Neuronal stem cell (in vitro differentiated cells): ENCODE results near the gene KCNAB2.

Experiments
- DNase-seq: peaks from one replicate; pipeline ENCODE4 v3.0.0-alpha.2; 2013; ENCODE audit warnings: low spot score
- H2AFZ ChIP-seq: one replicate; pipeline ENCODE4 v1.6.1; 2013; ENCODE audit warnings: mild to moderate bottlenecking, low read length, inconsistent platforms
- H2AK5ac ChIP-seq: 2 replicates; pipeline ENCODE4 v1.6.1; 2013; ENCODE audit warnings: low read depth, mild to moderate bottlenecking, inconsistent platforms, low read length, moderate library complexity, mixed read lengths
- H2BK120ac ChIP-seq: 2 replicates; pipeline ENCODE4 v1.6.1; 2013; ENCODE audit warnings: low read depth, mild to moderate bottlenecking, inconsistent platforms, low read length, moderate library complexity, mixed read lengths
- H2BK12ac ChIP-seq: one replicate; pipeline ENCODE4 v1.6.1; 2013; ENCODE audit warnings: low read length, inconsistent platforms
- H2BK15ac ChIP-seq: 2 replicates; pipeline ENCODE4 v1.6.1; 2013; ENCODE audit warnings: mild to moderate bottlenecking, low read length, inconsistent platforms, mixed read lengths
- H2BK5ac ChIP-seq: one replicate; pipeline ENCODE4 v1.6.1; 2013; ENCODE audit warnings: inconsistent platforms, mild to moderate bottlenecking, low read length, moderate library complexity
- H3K14ac ChIP-seq: one replicate; pipeline ENCODE4 v1.6.1; 2013; ENCODE audit warnings: low read length, inconsistent platforms
- H3K18ac ChIP-seq: 2 replicates; pipeline ENCODE4 v1.6.1; 2013; ENCODE audit warnings: low read length, inconsistent platforms
- H3K23ac ChIP-seq: 2 replicates; pipeline ENCODE4 v1.6.1; 2013; ENCODE audit warnings: low read depth, mild to moderate bottlenecking, mixed read lengths, low read length, inconsistent platforms; ENCODE audit not compliant: poor library complexity
- H3K27ac ChIP-seq: replicated peaks from 3 replicates; pipeline ENCODE4 v1.5.1; 2013; ENCODE audit warnings: low read length, inconsistent platforms
- H3K27me3 ChIP-seq, 3 experiments: 2 replicates each; pipeline ENCODE4 v1.6.1; 2013; ENCODE audit warnings: low read length in 3 of 3, mild to moderate bottlenecking in 2 of 3, inconsistent platforms in 1 of 3, low read depth in 1 of 3, mixed read lengths in 1 of 3, moderate library complexity in 1 of 3; ENCODE audit not compliant: control insufficient read depth in 3 of 3, insufficient read depth in 3 of 3
- H3K36me3 ChIP-seq, 2 donors: replicated peaks in 1 of 2; 2 replicates each; pipeline ENCODE4 v1.6.1; 2013; ENCODE audit warnings: low read length in 2 of 2; ENCODE audit not compliant: control insufficient read depth in 2 of 2, insufficient read depth in 2 of 2
- H3K4ac ChIP-seq: 2 replicates; pipeline ENCODE4 v1.6.1; 2013; ENCODE audit warnings: inconsistent platforms, mild to moderate bottlenecking, low read length, moderate library complexity
- H3K4me1 ChIP-seq, 2 donors: 1 replicate in 1 of 2; 2 replicates in 1 of 2; pipeline ENCODE4 v1.6.1; 2013; ENCODE audit warnings: low read length in 2 of 2, low read depth in 1 of 2; ENCODE audit not compliant: control insufficient read depth in 2 of 2, insufficient read depth in 1 of 2
- H3K4me2 ChIP-seq: one replicate; pipeline ENCODE4 v1.6.1; 2013; ENCODE audit warnings: mild to moderate bottlenecking, low read length, inconsistent platforms; ENCODE audit not compliant: insufficient read depth, poor library complexity, severe bottlenecking
- H3K4me3 ChIP-seq, 2 donors: 2 replicates each; pipeline ENCODE4 v1.5.1; 2013; ENCODE audit warnings: low read length in 2 of 2, mild to moderate bottlenecking in 2 of 2, inconsistent platforms in 1 of 2, moderate library complexity in 1 of 2
- H3K79me1 ChIP-seq: one replicate; pipeline ENCODE4 v1.6.1; 2013; ENCODE audit warnings: low read depth, mild to moderate bottlenecking, inconsistent platforms, low read length, moderate library complexity
- H3K9ac ChIP-seq: one replicate; pipeline ENCODE4 v1.6.1; 2013; ENCODE audit warnings: mild to moderate bottlenecking, low read depth, low read length, inconsistent platforms; ENCODE audit not compliant: poor library complexity
- H3K9me3 ChIP-seq, 2 donors: replicated peaks in 1 of 2; 2 replicates each; pipeline versions ENCODE3 to v1.6.1; 2013; ENCODE audit warnings: low read length in 2 of 2, mild to moderate bottlenecking in 2 of 2, inconsistent platforms in 1 of 2, low read depth in 1 of 2, mixed read lengths in 1 of 2, moderate library complexity in 1 of 2; ENCODE audit not compliant: control insufficient read depth in 2 of 2, insufficient read depth in 1 of 2
- H4K8ac ChIP-seq: one replicate; pipeline ENCODE4 v1.6.1; 2013; ENCODE audit warnings: low read depth, mild to moderate bottlenecking, inconsistent platforms, low read length, moderate library complexity
- H4K91ac ChIP-seq: one replicate; pipeline ENCODE4 v1.6.1; 2013; ENCODE audit warnings: low read length, low read depth, mild to moderate bottlenecking, inconsistent platforms; ENCODE audit not compliant: poor library complexity
- WGBS, 2 donors: extraction: QIAGEN DNeasy Blood & Tissue Kit; methylation state at CpG; one replicate each; pipeline ENCODE4 v1.1.7; 2013; ENCODE audit warnings: missing lambda C conversion rate in 2 of 2, mixed read lengths in 1 of 2; ENCODE audit not compliant: insufficient read length in 2 of 2, insufficient replicate concordance in 1 of 2; ENCODE audit errors: extremely low coverage in 2 of 2; 5-methylcytosine and 5-hydroxymethylcytosine counted together

Gene KCNAB2

DNA sequence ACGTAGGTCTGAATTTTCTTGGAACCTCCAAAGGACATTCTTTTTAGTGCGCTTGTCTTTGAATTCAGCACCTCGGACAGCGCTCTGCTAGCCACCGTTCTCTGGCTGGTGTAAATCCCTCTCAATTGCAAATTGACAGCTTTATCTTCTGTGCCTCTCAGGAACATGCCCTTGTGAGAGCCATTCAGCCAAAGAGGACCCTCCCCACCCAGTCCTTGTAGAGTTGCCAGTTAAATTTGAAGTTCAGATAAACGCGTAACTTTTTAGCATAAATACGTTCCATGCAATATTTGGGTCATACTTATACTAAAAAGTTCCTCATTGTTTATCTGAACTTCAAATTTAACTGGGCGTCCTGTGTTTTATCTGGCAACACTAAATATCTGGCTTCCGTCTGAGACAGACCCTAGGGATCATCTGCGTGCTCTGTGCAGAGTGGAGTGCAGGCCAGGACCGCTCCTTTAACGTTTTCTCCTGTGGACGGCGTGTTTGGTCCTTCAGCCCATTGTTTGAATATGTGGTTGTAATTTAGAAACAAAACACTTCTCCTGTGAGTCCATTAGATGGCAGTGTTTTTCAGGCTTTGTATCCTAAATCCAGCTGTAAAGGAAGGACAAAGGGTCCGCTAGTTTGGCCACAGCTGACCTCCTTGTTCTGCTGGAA, 7.0 kb downstream of the KCNAB2 start:
- H3K9ac ChIP-seq, result no peak overlapping the region
- no peaks in the 10 kb centered on the region for H3K79me1 ChIP-seq
- H4K8ac ChIP-seq, result no peak overlapping the region
- H3K23ac ChIP-seq, result no peak overlapping the region
- no peak overlapping the region for H3K18ac ChIP-seq
- no peak overlapping the region for H2AK5ac ChIP-seq
- H3K36me3 ChIP-seq, result no peaks in the 10 kb centered on the region
- no peaks in the 10 kb centered on the region for H3K9me3 ChIP-seq
- no peak overlapping the region for H2AFZ ChIP-seq
- H4K91ac ChIP-seq, result no peak overlapping the region
- no peak overlapping the region for H2BK15ac ChIP-seq
- H2BK120ac ChIP-seq, result no peak overlapping the region
- H2BK5ac ChIP-seq, result no peak overlapping the region
- H3K4me3 ChIP-seq, result no peak overlapping the region
- no peak overlapping the region for H3K27ac ChIP-seq
- H3K27me3 ChIP-seq, result peaks cover 0 to 18% (median 1%) of the 10 kb centered on the region in 3 experiments
- no peak overlapping the region for H3K14ac ChIP-seq
- no CpG with 5 or more reads among the region's 16 CpGs for WGBS, 2 donors
- H2BK12ac ChIP-seq, result no peak overlapping the region
- DNase-seq, result peak; percentile 89
- no peak overlapping the region for H3K4ac ChIP-seq
- peaks cover 6 to 7% of the 10 kb centered on the region in 2 donors for H3K4me1 ChIP-seq
- no peak overlapping the region for H3K4me2 ChIP-seq

DNA sequence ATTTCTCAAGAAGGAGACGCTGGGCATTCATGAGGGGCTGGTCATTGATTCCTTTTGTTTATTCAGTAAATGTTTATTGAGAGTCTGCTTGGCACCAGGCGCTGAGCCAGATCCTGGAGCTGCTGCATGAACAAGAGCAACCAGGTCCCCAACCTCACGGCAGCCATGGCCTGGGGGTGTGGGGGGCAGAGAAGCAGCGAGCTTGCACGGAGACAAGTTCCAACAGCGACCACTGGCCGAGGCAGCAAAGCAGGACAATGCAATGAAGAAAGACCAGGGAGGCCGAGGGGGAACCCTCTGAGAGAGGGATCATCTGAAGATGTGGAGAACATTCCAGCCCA, 7.5 kb downstream of the KCNAB2 start:
- no peaks in the 10 kb centered on the region for H3K9me3 ChIP-seq
- H2BK15ac ChIP-seq, result no peak overlapping the region
- H3K4me1 ChIP-seq, result peaks cover 6 to 7% of the 10 kb centered on the region in 2 donors
- no peak overlapping the region for H2AFZ ChIP-seq
- H3K18ac ChIP-seq, result peak overlapping the region; percentile 61
- no peak overlapping the region for H4K91ac ChIP-seq
- no peak overlapping the region for H4K8ac ChIP-seq
- no peak overlapping the region for H2BK120ac ChIP-seq
- no peak for DNase-seq
- H3K4me2 ChIP-seq, result no peak overlapping the region
- H3K4me3 ChIP-seq, result no peak overlapping the region
- H3K9ac ChIP-seq, result no peak overlapping the region
- no peak overlapping the region for H2BK12ac ChIP-seq
- H3K27me3 ChIP-seq, result peaks cover 0 to 23% (median 1%) of the 10 kb centered on the region in 3 experiments
- H3K23ac ChIP-seq, result no peak overlapping the region
- peaks cover 1% of the 10 kb centered on the region for H3K79me1 ChIP-seq
- H3K14ac ChIP-seq, result no peak overlapping the region
- H2AK5ac ChIP-seq, result no peak overlapping the region
- H3K36me3 ChIP-seq, result no peaks in the 10 kb centered on the region
- WGBS, 2 donors, result no CpG with 5 or more reads among the region's 8 CpGs
- no peak overlapping the region for H2BK5ac ChIP-seq
- H3K4ac ChIP-seq, result no peak overlapping the region
- H3K27ac ChIP-seq, result no peak overlapping the region

DNA sequence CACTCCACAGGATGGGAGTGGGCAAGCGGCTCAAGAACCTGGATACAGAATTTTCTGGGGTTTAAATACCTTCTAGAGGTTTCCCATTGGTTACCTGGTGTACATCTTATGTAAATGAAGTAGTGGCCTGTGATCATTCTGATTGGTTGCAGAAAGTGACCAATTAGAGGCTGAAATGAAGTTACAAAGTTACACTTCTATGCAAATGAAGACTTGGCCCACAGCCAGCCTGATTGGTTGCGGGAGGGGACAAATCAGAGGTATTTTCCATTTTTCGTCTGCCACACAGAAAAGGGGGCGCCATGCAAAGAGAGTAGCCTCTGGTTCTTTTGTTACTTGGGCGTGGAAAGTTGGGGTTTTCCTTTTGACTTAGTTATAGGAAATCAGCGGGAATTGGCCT, 8.9 kb downstream of the KCNAB2 start:
- peaks cover 1% of the 10 kb centered on the region for H3K79me1 ChIP-seq

DNA sequence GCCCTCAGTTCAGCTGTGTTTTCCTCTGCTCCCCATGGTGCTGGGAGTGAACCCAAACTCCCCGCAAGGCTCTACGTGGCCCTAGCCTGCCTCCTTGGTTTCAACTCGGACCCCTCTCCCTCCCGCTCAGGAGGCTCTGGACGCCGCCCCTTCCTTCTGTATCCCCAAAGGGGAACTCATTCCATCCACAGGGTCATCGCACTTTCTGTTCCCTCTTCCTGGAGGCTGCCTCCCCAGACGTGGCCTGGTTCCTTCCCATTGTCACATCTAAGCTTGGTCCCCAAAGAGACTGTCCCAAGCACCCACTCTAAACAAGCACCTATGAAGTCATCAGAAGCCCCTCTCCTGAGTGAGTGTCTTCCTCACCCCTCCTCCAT, 10.9 kb downstream of the KCNAB2 start:
- Histone ChIP-seq H3K79me1 (peaks cover 1% of the 10 kb centered on the region), H3K4ac (no peak overlapping the region), H3K27ac (no peak overlapping the region), H2AFZ (no peak overlapping the region), H2BK5ac (no peak overlapping the region), H2AK5ac (peak overlapping the region; percentile 66), H3K14ac (no peak overlapping the region), H3K36me3 (no peaks in the 10 kb centered on the region), H3K4me2 (no peak overlapping the region), H4K8ac (no peak overlapping the region), H3K4me1 (peaks cover 7 to 8% of the 10 kb centered on the region in 2 donors), H3K9me3 (no peaks in the 10 kb centered on the region), H4K91ac (no peak overlapping the region), H3K18ac (no peak overlapping the region), H3K4me3 (no peak overlapping the region), H3K9ac (no peak overlapping the region), H3K23ac (peak overlapping the region; percentile 8), H2BK15ac (no peak overlapping the region), H3K27me3 (peaks cover 0 to 34% (median 1%) of the 10 kb centered on the region in 3 experiments), H2BK120ac (no peak overlapping the region), H2BK12ac (no peak overlapping the region)
- no CpG with 5 or more reads among the region's 8 CpGs for WGBS, 2 donors
- DNase-seq, result no peak

More for the DNA sequence above, 8.9 kb downstream of the KCNAB2 start:
- Histone ChIP-seq H3K36me3 (no peaks in the 10 kb centered on the region), H2AFZ (no peak overlapping the region), H3K4ac (no peak overlapping the region), H3K27ac (no peak overlapping the region), H3K27me3 (peaks cover 0 to 32% (median 1%) of the 10 kb centered on the region in 3 experiments), H3K18ac (no peak overlapping the region), H3K4me3 (no peak overlapping the region), H2BK15ac (no peak overlapping the region), H3K4me1 (peaks cover 6 to 7% of the 10 kb centered on the region in 2 donors), H2BK5ac (no peak overlapping the region), H2BK12ac (no peak overlapping the region), H3K4me2 (no peak overlapping the region), H4K8ac (no peak overlapping the region), H3K9me3 (no peaks in the 10 kb centered on the region), H3K9ac (no peak overlapping the region), H3K23ac (no peak overlapping the region), H4K91ac (no peak overlapping the region), H3K14ac (no peak overlapping the region), H2AK5ac (no peak overlapping the region), H2BK120ac (no peak overlapping the region)
- WGBS, 2 donors, result no CpG with 5 or more reads among the region's 6 CpGs
- no peak for DNase-seq
